HG02623 (cell line): ENCODE results near the gene ACD.

Experiments used
- ATAC-seq: cut with Tn5 transposase; IDR thresholded peaks from one replicate; pipeline ENCODE4 v1.9.1; 2021; ENCODE audit warnings: moderate library complexity; ENCODE audit not compliant: unreplicated experiment

The ACD gene

GRCh38 chr16:67676516-67676915 lies 16.5 kb upstream of the ACD start:
- ATAC-seq: no peak

GRCh38 chr16:67675999-67676398 lies 15.9 kb upstream of the ACD start:
- no peak for ATAC-seq

- ATAC-seq: no peak
Observed at GRCh38 chr16:67675579-67675935, 15.5 kb upstream of the ACD start.

- no peak for ATAC-seq
Observed at GRCh38 chr16:67674851-67675578, 15.0 kb upstream of the ACD start.

- ATAC-seq: no peak
Observed at GRCh38 chr16:67673712-67674580, 13.9 kb upstream of the ACD start.

- ATAC-seq: no peak
Observed at GRCh38 chr16:67672739-67673662, 12.9 kb upstream of the ACD start.

GRCh38 chr16:67672306-67672705 lies 12.2 kb upstream of the ACD start:
- ATAC-seq: no peak

- ATAC-seq: no peak
Observed at GRCh38 chr16:67669499-67670101, 9.5 kb upstream of the ACD start.

GRCh38 chr16:67668495-67669157 lies 8.6 kb upstream of the ACD start:
- no peak for ATAC-seq

- ATAC-seq: peak; percentile 56
Observed at GRCh38 chr16:67667817-67668494, 7.9 kb upstream of the ACD start.

- no peak for ATAC-seq
Observed at GRCh38 chr16:67667453-67667816, 7.4 kb upstream of the ACD start.

- peak; percentile 58 for ATAC-seq
Observed at GRCh38 chr16:67666559-67667452, 6.7 kb upstream of the ACD start, which contains the start of the genes C16orf86 and ENKD1. C16orf86 (plus strand) TSS chr16:67666814; CDS start chr16:67666971, 157 bp downstream. ENKD1 (minus strand) TSS chr16:67666750; CDS start chr16:67666442, 308 bp downstream.

GRCh38 chr16:67666032-67666551 lies 6.0 kb upstream of the ACD start:
- ATAC-seq: no peak

- no peak for ATAC-seq
Observed at GRCh38 chr16:67665598-67665997, 5.5 kb upstream of the ACD start.

GRCh38 chr16:67664871-67665270 lies 4.8 kb upstream of the ACD start:
- ATAC-seq: no peak

GRCh38 chr16:67664258-67664657 lies 4.2 kb upstream of the ACD start:
- no peak for ATAC-seq

GRCh38 chr16:67663877-67664222 lies 3.8 kb upstream of the ACD start:
- no peak for ATAC-seq

GRCh38 chr16:67663151-67663876 lies 3.3 kb upstream of the ACD start:
- ATAC-seq: no peak
